Muscle layer of colon (tissue), 2 donors: ENCODE data around the gene STAMBP.
A peak's percentile ranks its signal among the peaks of the same experiment; 100 is the strongest.

Experiments
- H3K27ac ChIP-seq: one replicate; pipeline ENCODE4 v1.7.0; 2013; ENCODE audit warnings: low read depth, mild to moderate bottlenecking, low read length, moderate library complexity
- H3K27me3 ChIP-seq, 2 donors: one replicate each; pipeline ENCODE4 v1.7.0; 2013; ENCODE audit warnings: low read length in 2 of 2, mild to moderate bottlenecking in 2 of 2; ENCODE audit not compliant: insufficient read depth in 2 of 2, control insufficient read depth in 1 of 2
- H3K36me3 ChIP-seq: one replicate; pipeline ENCODE4 v1.7.0; 2013; ENCODE audit warnings: mild to moderate bottlenecking, low read length; ENCODE audit not compliant: insufficient read depth
- H3K4me1 ChIP-seq: one replicate; pipeline ENCODE4 v1.7.0; 2013; ENCODE audit warnings: mild to moderate bottlenecking, low read length; ENCODE audit not compliant: insufficient read depth
- H3K4me3 ChIP-seq, 2 donors: one replicate each; pipeline ENCODE4 v1.7.0; 2013; ENCODE audit warnings: low read length in 2 of 2, low read depth in 1 of 2, mild to moderate bottlenecking in 1 of 2, moderate library complexity in 1 of 2
- H3K9ac ChIP-seq: one replicate; pipeline ENCODE4 v1.7.0; 2013; ENCODE audit warnings: low read length
- H3K9me3 ChIP-seq: one replicate; pipeline ENCODE4 v1.7.0; 2013; ENCODE audit warnings: mild to moderate bottlenecking, low read length
- donor health status: abdominal sarcoma.
- donor health status: Adenocarcinoma of cecum.

The STAMBP gene

GRCh38 chr2:73838889-73839534 is 10.3 kb downstream of the STAMBP start:
- peak overlapping the region; percentile 75 for H3K27ac ChIP-seq
- H3K9ac ChIP-seq, result peak overlapping the region; percentile 20
- H3K36me3 ChIP-seq, result no peaks in the 10 kb centered on the region

GRCh38 chr2:73839653-73840411 is 11.1 kb downstream of the STAMBP start:
- no peaks in the 10 kb centered on the region for H3K36me3 ChIP-seq
- no peaks in the 10 kb centered on the region for H3K9me3 ChIP-seq
- H3K27me3 ChIP-seq, result no peaks in the 10 kb centered on the region
- peak overlapping the region; percentile 75 for H3K27ac ChIP-seq
- H3K4me1 ChIP-seq, result peaks cover 38% of the 10 kb centered on the region
- H3K9ac ChIP-seq, result peak overlapping the region; percentile 20
- H3K4me3 ChIP-seq, result no peak overlapping the region

More at GRCh38 chr2:73838889-73839534, 10.3 kb downstream of the STAMBP start:
- H3K4me1 ChIP-seq, result peaks cover 38% of the 10 kb centered on the region
- H3K27me3 ChIP-seq, result no peaks in the 10 kb centered on the region
- no peaks in the 10 kb centered on the region for H3K9me3 ChIP-seq
- peak overlapping the region in 1 of 2 donors; percentile 7 for H3K4me3 ChIP-seq

- Histone ChIP-seq H3K9ac (no peak overlapping the region), H3K4me3 (no peak overlapping the region), H3K36me3 (peaks cover 8% of the 10 kb centered on the region), H3K27me3 (no peaks in the 10 kb centered on the region), H3K4me1 (peaks cover 32% of the 10 kb centered on the region), H3K27ac (peak overlapping the region; percentile 48), H3K9me3 (no peaks in the 10 kb centered on the region)
Measured at GRCh38 chr2:73841912-73842738, 13.4 kb downstream of the STAMBP start.

- Histone ChIP-seq H3K4me1 (peaks cover 30% of the 10 kb centered on the region), H3K9me3 (no peaks in the 10 kb centered on the region), H3K36me3 (peaks cover 14% of the 10 kb centered on the region), H3K4me3 (no peak overlapping the region), H3K27ac (peak overlapping the region; percentile 48), H3K27me3 (no peaks in the 10 kb centered on the region), H3K9ac (no peak overlapping the region)
Measured at GRCh38 chr2:73842739-73843019, 13.9 kb downstream of the STAMBP start.

- no peak overlapping the region for H3K4me3 ChIP-seq
- H3K27ac ChIP-seq, result no peak overlapping the region
- no peaks in the 10 kb centered on the region for H3K27me3 ChIP-seq
- peaks cover 25% of the 10 kb centered on the region for H3K4me1 ChIP-seq
- peaks cover 16% of the 10 kb centered on the region for H3K36me3 ChIP-seq
- H3K9ac ChIP-seq, result no peak overlapping the region
- H3K9me3 ChIP-seq, result no peaks in the 10 kb centered on the region
Measured at GRCh38 chr2:73844087-73844486, 15.3 kb downstream of the STAMBP start.

- no peaks in the 10 kb centered on the region for H3K27me3 ChIP-seq
- no peak overlapping the region for H3K9ac ChIP-seq
- H3K36me3 ChIP-seq, result peaks cover 48% of the 10 kb centered on the region
- no peak overlapping the region for H3K4me3 ChIP-seq
- H3K9me3 ChIP-seq, result no peaks in the 10 kb centered on the region
- H3K27ac ChIP-seq, result peak overlapping the region; percentile 58
- H3K4me1 ChIP-seq, result peaks cover 21% of the 10 kb centered on the region
Measured at GRCh38 chr2:73850009-73850408, 21.2 kb downstream of the STAMBP start.

GRCh38 chr2:73851274-73851673 is 22.5 kb downstream of the STAMBP start:
- Histone ChIP-seq H3K4me3 (no peak overlapping the region), H3K4me1 (peaks cover 21% of the 10 kb centered on the region), H3K9ac (no peak overlapping the region), H3K27ac (no peak overlapping the region), H3K9me3 (no peaks in the 10 kb centered on the region), H3K36me3 (peaks cover 51% of the 10 kb centered on the region), H3K27me3 (no peaks in the 10 kb centered on the region)

- peaks cover 54% of the 10 kb centered on the region for H3K36me3 ChIP-seq
- no peak overlapping the region for H3K9ac ChIP-seq
- no peak overlapping the region for H3K27ac ChIP-seq
Measured at GRCh38 chr2:73852020-73852419, 23.3 kb downstream of the STAMBP start.

GRCh38 chr2:73855526-73855925 is 26.8 kb downstream of the STAMBP start:
- Histone ChIP-seq H3K36me3 (peaks cover 55% of the 10 kb centered on the region), H3K27me3 (no peaks in the 10 kb centered on the region), H3K9me3 (no peaks in the 10 kb centered on the region), H3K4me3 (no peak overlapping the region), H3K27ac (no peak overlapping the region), H3K4me1 (no peaks in the 10 kb centered on the region), H3K9ac (no peak overlapping the region)

More at GRCh38 chr2:73852020-73852419, 23.3 kb downstream of the STAMBP start:
- no peaks in the 10 kb centered on the region for H3K27me3 ChIP-seq
- no peak overlapping the region for H3K4me3 ChIP-seq
- peaks cover 21% of the 10 kb centered on the region for H3K4me1 ChIP-seq
- no peaks in the 10 kb centered on the region for H3K9me3 ChIP-seq

- no peaks in the 10 kb centered on the region for H3K27me3 ChIP-seq
- no peaks in the 10 kb centered on the region for H3K4me1 ChIP-seq
- H3K9ac ChIP-seq, result no peak overlapping the region
- H3K36me3 ChIP-seq, result peaks cover 53% of the 10 kb centered on the region
- no peak overlapping the region for H3K27ac ChIP-seq
- no peaks in the 10 kb centered on the region for H3K9me3 ChIP-seq
- H3K4me3 ChIP-seq, result no peak overlapping the region
Measured at GRCh38 chr2:73856214-73856613, 27.5 kb downstream of the STAMBP start.

- H3K36me3 ChIP-seq, result peaks cover 51% of the 10 kb centered on the region
- H3K27ac ChIP-seq, result no peak overlapping the region
- no peaks in the 10 kb centered on the region for H3K9me3 ChIP-seq
- H3K4me1 ChIP-seq, result no peaks in the 10 kb centered on the region
- H3K4me3 ChIP-seq, result no peak overlapping the region
- no peaks in the 10 kb centered on the region for H3K27me3 ChIP-seq
- no peak overlapping the region for H3K9ac ChIP-seq
Measured at GRCh38 chr2:73859721-73860586, 31.2 kb downstream of the STAMBP start.
